HG03060 (cell line): ENCODE results near the gene HNRNPDL.
"Not testable (repeated sequence)": the region's sequence is repeated elsewhere in the genome, so short reads cannot be mapped to it uniquely, and the experiment has no call there.

Experiments
- ATAC-seq: cut with Tn5 transposase; IDR thresholded peaks from one replicate; pipeline ENCODE4 v1.9.1; 2021; ENCODE audit warnings: low read depth, moderate number of reproducible peaks; ENCODE audit not compliant: unreplicated experiment

Gene HNRNPDL

DNA sequence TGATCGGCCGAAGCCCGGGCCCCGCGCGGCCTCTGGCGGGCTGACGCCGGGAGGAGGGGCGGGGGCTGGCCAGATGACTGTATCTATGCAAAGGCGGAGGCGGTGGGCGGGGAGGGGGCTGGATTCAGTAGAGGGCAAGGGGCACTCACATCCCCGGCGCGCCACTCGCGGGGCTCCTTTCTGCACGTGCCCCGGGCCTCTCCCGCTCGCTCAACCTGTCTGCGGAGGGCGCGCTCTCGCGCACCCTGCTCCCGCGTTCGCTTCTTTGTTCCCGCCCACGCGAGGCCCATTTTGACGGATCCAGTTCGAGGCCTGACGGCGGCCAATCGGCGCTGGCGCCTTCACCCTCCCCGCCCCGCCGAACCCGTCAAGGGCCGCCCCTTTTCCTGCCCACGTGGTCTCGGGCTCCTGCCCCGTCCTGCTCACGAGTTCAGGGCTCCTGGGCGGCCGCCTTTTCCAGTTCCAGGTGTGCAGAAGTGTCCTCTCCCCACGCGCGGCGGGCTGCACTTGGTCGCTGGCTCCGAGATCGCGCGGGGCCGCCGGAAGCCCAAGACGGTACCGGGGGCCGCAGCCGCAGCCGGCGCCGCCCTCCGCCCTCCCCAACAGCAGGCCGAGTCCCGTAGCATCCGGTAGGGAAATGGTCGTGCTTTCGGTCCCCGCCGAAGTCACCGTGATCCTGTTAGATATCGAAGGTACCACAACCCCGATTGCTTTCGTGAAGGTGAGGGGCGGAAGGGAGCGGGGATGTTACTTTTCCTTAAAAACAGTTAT lies at the start of gene HNRNPDL, which contains the start of gene ENOPH1:
Gene HNRNPDL (minus strand): TSS at position 270 of the 771 bp plus-strand sequence. CDS start 772 bp downstream, outside the sequence.
Gene ENOPH1 (plus strand): TSS at position 398 of the 771 bp plus-strand sequence. CDS start 240 bp downstream, at position 638.
- peak; percentile 49 for ATAC-seq

DNA sequence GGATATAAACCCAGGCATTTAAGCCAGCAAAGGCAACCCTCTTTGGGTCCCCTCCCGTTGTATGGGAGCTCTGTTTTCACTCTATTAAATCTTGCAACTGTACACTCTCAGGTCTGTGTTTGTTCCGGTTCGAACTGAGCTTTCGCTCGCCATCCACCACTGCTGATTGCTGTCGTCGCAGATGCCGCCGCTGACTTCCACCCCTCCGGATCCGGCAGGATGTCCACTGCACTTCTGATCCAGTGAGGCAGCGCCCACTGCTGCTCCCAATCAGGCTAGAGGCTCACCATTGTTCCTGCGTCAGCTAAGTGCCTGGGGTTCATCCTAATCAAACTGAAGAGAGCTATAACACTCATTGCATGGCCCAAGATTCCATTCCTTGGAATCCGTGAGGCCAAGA lies 49.3 kb upstream of the HNRNPDL start:
- no peak for ATAC-seq

DNA sequence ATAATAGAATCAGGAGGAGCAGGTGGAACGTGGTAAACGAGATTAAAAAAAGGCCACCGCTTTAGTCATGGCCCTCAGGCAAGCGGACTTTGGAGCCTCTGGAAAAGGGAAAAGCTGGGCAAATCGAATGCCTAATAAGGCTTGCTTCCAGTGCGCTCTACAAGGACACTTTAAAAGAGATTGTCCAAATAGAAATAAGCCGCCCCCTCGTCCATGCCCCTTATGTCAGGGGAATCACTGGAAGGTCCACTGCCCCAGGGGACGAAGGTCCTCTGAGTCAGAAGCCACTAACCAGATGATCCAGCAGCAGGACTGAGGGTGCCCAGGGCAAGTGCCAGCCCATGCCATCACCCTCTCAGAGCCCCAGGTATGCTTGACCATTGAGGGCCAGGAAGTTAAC lies 47.2 kb upstream of the HNRNPDL start:
- ATAC-seq: not testable (repeated sequence)

DNA sequence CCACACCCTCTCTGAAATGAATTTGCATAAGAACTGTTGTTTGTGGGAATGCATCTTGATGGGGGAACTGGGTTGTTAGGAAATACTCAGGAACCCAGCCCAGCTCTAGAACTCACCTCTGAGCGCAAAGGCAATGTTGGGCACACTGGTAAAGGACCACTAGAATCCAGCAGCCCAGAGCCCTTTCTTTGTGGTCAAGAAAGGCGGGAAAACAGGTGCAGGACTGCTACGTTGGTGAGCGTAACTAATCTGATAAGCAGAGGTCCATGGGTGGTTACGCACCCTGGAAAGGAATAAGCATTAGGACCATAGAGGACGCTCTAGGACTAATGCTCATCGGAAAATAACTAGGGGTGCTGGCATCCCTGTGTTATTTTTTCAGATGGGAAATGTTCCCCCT lies 45.7 kb upstream of the HNRNPDL start:
- ATAC-seq: not testable (repeated sequence)

- ATAC-seq: no peak
Measured at GRCh38 chr4:82473621-82474164, 43.4 kb upstream of the HNRNPDL start.

DNA sequence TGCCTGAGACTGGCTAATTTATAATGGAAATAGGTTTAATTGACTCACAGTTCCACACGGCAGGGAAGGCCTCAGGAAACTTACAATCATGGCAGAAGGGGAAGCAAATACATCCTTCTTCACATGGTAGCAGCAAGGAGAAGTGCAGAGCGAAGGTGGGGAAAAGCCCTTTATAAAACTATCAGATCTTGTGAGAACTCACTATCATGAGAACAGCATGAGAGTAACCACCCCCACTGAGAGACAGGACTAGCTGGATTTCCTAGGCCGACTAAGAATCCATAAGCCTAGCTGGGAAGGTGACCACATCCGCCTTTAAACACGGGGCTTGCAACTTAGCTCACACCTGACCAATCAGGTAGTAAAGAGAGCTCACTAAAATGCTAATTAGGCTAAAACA lies 42.8 kb upstream of the HNRNPDL start:
- ATAC-seq: not testable (repeated sequence)

GRCh38 chr4:82469791-82470345 lies 39.6 kb upstream of the HNRNPDL start:
- no peak for ATAC-seq

DNA sequence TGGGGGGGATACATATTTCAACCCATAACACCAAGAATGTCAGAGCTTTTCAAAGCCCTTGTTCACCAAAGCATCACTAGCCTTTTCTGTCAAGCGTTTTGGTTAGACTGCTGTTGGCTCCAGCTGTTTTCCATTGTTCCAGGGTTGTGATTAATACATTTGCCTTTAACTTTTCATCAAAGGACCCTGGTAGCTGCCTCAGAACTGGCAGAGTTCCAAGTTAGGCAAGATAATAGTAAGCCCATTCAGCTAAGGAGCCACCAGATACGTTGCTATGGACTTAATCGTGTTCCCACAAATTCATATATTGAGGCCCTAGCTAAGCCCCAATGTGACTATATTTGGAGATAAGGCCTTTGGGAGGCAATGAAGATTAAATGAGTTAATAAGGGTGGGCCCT lies 37.2 kb upstream of the HNRNPDL start:
- no peak for ATAC-seq

DNA sequence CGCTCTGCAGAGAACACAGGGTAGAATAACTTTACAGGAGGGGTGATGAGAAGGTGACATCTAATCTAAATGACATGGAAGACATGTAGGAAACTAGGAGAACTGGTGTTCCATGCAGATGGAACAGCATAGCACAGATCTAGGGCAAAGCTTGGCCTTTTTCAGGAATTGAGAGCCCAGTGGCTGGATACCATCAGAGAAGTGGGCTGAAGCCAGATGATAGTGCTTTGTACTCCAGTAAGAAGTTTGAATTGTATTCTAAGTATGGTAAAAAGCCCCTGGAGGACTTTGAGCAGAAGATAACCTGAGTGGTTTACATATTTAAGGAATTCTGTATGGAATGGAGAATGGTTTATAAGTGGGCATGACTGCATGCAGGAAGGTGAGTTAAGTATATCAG lies 33.0 kb upstream of the HNRNPDL start:
- ATAC-seq: no peak

DNA sequence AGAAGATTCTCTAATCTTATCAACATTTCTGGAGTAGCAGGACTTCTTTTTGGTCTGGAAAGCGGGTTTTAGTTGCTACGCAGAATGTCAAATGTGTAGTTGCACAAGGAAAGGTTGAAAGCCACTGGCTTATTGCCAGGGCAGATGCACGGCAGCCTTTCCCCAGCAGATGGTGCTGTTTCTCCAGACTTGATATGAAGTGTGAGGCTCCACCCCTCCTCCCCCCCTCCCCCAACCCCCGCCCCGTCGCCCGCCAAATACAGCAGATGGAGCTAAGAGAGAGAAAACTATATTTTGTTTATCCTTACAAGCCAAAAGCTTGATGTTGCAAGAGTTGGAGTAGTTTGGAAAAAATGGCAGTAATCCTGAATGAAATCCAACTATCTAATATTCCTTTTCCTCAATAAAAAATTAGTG lies 32.2 kb upstream of the HNRNPDL start:
- ATAC-seq: peak; percentile 66

- no peak for ATAC-seq
Measured at GRCh38 chr4:82461710-82462109, 31.4 kb upstream of the HNRNPDL start.

DNA sequence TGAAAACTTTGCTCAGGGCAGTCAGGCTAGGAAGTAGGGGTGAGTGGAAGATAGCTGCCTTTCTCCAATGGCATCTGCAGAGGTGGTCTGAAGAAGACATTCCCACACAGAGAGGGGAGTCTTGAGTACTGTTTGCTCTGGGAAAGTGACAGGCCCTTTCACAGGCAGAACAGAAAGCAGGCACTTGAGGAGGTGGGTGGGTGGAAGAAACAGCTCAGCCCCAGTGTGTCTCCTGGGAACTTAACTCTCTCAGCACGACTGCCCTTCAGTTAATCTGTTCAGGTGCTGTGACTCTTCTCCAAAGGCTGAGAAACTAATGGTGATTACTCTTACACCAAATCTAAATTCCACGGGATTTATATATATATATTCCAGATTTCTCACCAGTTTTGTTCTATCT lies 28.5 kb upstream of the HNRNPDL start:
- ATAC-seq: no peak

DNA sequence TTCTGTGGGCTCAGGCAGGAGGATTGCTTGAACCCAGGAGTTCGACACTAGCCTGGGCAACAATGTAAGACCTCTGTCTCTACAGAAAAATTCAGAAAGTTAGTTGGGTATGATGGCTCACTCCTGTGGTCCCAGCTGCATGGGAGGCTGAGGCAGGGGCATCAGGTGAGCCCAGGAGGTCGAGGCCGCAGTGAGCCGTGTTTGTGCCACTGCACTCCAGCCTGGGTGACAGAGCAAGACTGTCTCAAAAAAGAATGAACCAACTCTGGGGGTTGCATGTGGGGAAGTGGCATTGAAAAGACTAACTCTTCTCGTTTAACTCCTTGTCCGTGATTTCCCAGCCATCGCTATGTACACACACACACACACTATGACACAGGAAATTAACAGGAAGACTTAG lies 27.0 kb upstream of the HNRNPDL start:
- no peak for ATAC-seq

DNA sequence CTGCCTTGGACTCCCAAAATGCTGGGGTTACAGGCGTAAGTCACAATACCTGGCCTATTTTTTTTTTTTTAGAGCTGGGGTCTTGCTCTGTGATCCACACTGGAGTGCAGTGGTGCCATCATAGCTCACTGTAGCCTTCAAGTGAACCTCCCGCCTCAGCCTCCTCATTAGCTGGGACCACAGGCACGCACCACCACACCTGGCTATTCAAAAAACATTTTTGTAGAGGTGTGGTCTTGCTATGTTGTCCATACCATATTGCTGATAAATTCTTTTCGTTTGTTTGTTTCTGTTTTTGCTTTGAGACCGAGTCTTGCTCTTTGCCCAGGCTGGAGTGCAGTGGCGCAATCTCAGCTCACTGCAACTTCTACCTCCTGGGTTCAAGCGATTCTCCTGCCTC lies 21.8 kb upstream of the HNRNPDL start:
- ATAC-seq: no peak

DNA sequence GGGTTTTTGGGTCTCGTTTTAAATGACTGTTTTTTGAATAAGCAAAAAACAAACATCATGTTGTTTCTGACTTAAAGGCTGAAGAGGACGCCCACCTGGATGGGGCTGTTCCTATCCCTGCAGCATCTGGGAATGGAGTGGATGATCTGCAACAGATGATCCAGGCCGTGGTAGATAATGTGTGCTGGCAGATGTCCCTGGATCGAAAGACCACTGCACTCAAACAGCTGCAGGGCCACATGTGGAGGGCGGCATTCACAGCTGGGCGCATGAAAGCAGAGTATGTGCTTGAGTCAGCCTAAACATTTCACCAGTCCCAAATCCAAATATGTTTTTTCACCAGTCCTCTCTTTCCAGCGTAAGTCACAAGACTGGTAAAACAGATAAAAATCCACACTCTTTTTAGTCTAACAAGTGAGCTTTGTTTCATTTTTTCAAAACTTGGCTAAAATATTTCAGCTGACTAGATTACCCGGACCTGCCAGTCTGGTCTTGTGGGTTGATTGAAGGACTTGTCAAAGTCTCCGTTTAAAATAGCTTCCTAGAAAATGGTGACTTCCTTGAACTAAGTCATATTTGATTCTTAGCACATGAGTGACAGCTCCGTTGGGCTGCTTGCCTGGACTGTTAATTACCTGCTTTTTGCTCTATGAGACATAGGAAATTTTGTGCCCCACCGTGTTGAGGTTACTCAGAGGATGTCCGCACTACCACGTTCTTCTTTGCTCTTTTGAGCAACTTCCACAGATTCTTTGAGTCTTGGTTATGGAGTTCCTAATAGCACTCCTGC lies 20.9 kb upstream of the HNRNPDL start:
- no peak for ATAC-seq

- no peak for ATAC-seq
Measured at GRCh38 chr4:82447886-82448285, 17.6 kb upstream of the HNRNPDL start.

- no peak for ATAC-seq
Measured at GRCh38 chr4:82439088-82439487, 8.8 kb upstream of the HNRNPDL start.

DNA sequence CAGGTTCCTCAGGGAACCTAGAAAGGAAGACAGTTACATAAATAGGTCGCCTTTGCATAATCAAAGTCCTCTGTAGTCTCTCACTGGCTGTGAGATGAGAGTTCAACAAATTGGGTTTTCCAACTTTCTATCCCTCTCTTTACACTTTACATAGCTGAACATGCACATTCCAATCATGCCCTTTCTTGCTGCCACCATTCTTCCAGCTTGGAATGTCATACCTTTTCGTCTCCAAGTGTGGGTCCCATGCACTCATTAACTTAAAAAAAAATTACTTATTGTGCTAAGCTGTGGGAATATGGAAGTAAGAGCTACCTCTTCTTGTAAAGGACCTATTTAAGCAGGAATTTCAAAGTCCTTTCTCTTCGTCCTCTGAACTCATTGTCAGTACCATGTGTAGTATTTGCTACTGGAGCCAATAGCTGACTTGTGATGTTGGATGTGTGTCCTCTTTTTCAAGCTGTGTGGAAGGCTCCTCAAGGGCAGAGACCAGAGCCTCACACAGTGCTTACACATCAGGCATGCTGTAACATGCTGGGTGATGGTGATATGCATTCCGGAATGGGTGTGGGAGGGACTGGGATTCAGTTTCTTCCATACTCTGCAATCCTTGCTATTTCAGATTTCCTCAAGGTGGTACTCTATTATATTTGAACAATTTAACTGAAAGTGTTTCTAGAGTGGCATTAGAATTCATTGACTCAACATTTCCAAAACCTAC lies 7.2 kb upstream of the HNRNPDL start:
- no peak for ATAC-seq

GRCh38 chr4:82436780-82437179 lies 6.5 kb upstream of the HNRNPDL start:
- no peak for ATAC-seq

DNA sequence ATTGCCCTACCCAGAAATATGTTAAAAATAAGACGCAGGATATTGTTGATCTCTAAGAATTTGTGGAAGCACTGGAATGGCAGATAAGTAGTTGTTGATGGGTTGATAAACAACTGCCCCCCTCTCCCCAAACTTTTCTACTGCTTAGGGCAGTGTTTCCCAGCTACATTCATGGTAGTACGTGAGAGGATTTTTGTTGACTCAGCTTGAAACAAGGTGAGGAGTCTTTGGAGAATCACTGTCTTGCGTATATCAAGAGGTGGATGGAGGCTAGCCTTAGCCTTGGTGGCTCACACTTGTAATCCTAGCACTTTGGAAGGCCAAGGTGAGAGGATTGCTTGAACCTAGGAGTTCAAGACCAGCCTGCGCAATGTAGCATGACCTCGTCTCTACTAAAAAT lies 5.9 kb upstream of the HNRNPDL start:
- ATAC-seq: no peak
